Stimulated activated CD8-positive, alpha-beta memory T cell treated with anti-CD3 and anti-CD28 coated beads, Interleukin-4, amount 100 ng/mL, for 24 hours (primary cell): Measurements from ENCODE around the gene RAD51B.
"Not testable (repeated sequence)": the region's sequence is repeated elsewhere in the genome, so short reads cannot be mapped to it uniquely, and the experiment has no call there.

Source experiments
- DNase-seq: peaks from one replicate; pipeline ENCODE4 v3.0.0-alpha.2; 2020; ENCODE audit warnings: low read depth

Gene RAD51B

DNA sequence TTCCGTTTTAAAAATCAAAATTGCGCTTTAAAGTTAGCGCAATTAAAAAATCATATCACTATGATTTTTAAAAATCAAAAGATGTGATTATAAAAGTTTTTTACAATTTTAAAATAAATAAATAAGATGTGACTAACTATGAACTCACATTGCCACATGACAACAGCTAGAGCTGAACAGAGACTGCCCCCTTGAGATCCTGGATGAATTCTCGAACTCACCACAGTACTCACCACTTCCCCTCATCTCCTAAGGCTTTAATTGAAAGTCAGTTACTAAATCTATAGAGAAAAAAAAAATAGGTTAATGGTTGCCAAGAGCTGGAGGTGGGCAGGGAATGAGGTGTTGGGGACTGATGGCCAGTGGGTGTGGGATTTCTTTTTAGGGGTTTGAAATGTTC, 589.1 kb downstream of the RAD51B start:
- DNase-seq: no peak

DNA sequence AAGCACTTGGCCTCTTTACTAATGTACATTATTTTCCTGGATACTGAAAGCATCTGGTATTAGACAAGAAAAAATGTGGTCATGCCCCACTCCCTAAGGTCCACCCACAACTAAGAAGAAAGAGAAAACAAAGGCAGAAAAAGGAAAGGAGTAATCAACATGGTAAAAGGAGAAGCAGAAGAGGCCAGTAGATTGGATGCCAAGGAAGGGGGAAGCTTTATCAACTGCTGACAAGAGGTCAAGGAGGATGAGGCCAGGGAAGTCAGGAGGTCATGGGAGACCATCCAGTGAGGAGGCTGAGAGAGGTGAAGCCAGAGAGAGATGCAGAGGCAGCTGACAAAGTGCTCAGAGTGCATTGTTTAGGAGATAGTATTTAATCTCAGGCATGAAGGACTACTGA, 589.8 kb downstream of the RAD51B start:
- no peak for DNase-seq

DNA sequence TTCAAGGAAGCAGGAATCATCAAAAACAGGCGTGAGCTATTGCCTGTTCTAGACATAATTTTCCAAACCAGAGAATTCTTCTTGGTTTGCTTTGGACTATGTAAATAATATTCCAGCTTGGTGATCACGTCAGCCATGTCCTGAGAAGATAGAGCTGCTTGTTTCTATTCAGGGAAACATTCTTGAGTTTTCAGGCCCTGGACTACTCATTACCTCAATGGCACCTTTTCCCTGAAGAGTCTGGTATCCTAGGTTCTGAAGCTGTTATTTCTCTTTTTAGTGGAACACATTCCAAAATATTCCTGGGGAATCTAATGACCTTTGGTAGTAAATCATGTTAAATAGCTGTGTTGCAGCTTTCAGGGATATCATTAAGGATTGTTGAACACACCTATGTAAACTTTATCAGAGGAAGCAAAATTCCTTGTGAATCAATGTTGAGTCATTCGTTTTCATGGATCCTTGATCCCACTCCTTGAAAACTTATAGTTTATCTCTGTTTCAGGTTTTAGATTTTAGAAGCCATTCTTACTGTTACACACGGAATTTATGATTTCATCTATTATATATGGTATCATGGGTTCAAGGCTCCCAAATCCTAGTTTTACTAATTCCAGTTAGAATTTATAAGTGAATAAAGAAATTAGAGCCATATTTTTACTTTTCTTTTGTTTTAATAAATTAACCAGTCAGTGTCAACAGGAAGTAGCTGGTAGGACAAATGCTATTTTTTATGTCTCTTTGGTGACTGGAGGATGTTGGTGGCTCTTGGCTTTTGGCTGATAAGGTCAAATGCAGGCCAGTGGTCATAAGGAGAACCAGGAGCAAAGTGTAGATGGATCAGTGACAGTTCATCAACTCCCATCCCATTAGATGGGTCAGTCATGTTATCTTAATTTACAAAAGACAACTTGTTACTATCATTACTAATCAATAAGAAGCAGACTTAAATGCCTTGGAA, 593.2 kb downstream of the RAD51B start:
- DNase-seq: no peak

DNA sequence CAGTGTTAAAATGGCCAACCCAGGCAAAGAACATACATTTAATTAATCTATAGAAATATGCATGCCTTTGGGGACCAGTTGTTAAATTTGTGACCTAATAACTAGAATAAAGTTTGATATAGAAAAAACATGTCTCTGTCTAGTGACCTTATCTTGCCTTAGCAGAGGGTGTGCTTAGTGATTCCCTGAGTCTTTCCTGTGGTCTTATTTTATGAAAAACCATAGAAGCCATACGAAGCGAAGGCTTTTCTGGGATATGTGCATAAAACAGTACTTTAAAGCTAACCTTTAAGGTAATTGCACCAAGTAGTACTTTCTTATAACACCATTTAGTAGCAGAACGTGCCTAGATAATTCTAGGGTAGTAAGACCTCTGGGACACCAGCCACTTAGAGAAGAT, 593.9 kb downstream of the RAD51B start:
- DNase-seq: no peak

DNA sequence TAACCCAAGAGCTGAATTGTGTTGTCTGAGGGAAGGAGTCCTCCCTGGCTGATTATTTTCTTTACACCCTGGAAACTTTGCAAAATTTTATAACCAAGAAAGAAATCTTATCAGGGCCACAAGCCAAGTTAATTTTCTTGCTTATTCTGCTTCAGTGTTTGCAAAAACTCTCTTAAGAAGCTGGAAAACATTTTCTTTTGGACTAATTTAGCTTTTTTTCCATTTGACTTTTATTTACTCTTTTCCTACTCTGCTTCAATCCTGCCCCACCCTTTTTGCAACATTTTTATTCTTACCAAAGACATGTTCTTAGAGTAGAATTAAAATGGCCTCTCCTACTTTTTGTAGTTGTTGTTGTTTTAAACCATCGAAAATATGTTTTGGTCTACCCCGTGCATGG, 594.5 kb downstream of the RAD51B start:
- DNase-seq: no peak

DNA sequence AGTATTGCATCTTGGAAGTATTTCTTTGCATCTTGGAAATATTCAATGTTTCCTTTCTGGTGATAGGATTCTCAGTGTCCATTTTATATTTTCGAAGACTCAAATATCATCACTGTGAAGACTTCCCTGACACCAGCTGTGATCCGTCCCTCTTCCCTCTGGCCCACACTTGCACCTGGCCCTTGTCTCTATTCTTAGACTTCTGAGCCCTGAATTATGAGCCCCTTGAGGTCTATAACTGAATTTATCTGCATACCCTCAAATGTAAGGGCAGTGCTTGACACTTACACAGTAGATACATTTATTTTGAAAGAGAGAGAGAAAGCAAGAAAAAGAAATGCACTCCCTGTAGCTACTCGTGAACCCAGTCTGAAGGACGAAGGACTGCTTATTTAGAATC, 596.6 kb downstream of the RAD51B start:
- DNase-seq: no peak

DNA sequence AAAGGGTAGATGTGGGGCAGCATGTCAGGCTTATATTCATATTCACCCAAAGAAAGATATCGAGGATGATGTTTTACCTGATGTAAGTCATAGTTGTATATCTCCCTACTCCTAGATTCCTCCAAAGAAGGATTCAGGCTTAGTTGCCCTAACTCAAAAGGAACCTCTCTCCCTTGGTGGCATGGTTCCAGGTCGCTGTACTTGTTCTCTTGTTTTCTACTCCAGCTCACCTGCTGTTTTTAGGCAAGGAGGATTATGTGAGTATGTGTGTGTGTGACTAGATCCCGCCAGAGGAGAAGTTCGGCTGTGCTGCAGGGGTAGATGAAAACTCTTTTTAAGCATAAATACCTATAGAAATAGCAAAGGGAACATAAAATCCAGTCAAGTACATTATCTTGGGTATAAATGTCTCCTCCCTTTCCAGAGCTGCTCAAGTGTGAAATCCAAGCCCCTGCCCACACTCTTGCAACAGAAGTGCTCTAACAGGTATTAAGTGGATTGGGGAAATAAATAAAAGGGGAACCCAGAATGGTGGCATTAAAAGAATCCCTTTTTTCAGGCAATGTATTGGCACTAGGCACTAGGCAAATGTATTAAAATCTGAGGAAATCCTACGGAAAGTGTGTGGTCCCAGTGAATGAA, 597.6 kb downstream of the RAD51B start:
- no peak for DNase-seq

DNA sequence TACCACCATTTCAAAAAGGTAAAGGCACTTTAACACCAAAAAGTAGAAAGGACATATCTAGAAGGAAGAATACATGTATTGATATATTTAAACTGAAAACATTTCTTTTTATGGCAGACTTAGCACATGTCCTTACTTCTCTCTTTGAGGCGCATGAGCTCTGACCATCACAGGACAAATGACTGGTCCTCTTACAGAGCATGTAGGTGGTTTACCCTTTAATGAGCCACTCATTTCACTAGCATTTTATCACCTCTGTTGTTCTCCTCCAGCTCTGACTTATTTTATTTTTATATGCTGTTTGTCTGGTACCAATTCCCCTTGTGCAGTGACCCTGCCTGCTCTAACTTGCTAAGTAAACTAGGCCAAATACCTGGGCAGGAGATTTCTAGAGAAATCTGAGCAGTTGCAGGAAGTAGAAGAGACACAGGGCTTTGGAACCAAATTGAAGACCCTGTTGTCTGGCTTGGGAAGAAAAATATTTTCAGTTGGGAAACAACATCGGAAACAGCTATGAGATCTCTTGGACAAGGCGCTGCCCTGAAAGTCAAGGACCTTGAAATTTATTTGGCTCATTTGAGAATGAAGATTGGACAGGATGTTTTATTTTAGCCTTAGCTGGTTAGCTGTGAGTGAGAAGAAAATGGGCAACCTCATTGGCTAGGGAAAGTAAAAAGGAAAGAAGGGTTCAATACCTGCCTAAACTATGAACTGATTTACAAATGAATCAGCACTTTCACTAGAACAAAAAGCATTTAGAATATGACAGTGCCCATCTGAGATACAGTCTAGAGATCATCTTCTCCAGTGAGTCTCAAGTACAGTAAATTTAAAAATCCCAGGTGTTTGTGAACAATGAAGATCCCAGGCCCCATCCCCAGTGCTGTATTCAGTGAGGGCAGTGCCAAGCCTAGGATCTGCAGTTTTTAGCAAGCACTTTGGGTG, 598.9 kb downstream of the RAD51B start:
- no peak for DNase-seq

DNA sequence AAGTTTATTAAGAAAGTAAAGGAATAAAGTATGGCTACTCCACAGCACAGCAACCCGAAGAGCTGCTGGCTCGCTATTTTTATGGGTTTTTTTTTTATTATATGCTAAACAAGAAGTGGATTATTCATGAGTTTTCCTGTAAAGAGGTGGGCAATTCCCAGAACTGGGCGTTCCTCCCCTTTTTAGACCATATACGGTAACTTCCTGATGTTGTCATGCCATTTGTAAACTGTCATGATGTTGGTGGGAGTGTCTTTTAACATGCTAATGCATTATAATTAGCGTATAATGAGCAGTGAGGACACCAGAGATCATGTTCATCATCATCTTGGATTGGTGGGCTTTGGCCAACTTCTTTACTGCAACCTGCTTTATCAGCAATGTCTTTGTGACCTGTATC, 600.8 kb downstream of the RAD51B start:
- no peak for DNase-seq

DNA sequence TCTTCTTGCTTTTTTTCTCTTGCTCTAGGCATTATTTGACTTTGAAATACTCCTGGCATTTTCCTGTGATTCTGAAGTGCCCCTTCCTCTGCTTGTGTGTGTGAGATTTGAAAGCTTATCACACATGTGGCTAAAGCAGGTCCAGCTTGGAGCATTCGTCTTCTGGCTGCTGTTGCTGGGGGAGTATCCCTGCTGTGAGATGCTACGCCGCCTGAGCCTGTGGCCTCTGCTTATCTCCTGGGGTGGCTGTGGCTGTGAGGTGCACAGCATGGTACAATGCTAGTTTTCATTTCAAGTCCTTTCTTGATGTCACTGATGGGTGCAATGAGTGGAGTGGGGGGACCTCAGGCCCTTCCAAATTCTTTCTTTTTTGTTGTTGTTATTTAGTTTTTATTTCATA, 601.5 kb downstream of the RAD51B start:
- DNase-seq: no peak

DNA sequence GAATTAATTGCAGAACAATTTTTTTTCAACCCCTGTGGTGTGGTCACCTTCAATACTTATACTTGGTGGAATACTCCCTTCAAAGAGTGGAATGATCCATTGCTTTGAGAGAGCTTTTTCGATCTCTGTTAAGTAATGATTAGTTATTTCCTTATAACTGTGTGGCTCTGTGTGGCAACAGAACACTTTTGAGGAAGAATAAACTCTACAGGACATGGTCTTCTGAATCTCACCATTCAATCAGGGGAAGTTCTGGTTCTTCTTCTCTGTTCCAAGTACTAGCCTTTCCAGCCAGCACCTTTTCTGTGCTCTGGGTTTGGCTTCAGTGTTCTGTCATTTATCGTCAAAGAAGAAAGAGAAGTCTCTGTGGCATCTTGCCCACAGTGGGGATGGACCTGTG, 604.1 kb downstream of the RAD51B start:
- DNase-seq: no peak

DNA sequence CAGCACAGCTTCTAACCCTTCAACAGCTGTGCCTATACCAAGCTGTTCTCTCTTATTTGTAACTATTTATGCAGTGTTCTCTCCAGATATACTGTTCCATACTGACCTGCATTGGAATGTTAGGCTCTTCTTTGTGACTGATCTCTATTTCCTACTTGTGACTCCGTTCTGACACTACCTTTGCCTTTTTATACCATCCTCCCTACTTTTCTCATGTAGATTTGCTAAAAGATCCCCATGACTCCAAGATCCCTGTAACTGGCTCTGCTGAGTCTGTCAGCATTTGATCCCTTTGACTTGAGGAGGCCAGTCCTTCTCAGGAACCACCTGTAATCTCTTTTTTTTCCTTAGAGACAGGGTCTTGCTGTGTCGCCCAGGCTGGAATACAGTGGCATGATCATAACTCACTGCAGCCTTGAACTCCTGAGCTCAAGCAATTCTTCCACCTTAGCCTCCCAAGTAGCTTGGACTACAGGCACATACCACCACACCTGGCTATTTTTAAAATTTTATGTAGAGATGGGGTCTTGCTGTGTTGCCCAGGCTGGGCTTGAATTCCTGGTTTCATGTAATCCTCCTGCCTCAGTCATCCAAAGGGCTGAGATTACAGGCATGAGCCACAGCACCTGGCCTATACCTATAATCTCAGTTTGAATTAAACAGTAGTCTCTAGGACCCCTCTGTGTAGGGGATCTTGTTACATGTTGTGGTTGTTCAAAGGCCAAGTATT, 605.0 kb downstream of the RAD51B start:
- DNase-seq: no peak

DNA sequence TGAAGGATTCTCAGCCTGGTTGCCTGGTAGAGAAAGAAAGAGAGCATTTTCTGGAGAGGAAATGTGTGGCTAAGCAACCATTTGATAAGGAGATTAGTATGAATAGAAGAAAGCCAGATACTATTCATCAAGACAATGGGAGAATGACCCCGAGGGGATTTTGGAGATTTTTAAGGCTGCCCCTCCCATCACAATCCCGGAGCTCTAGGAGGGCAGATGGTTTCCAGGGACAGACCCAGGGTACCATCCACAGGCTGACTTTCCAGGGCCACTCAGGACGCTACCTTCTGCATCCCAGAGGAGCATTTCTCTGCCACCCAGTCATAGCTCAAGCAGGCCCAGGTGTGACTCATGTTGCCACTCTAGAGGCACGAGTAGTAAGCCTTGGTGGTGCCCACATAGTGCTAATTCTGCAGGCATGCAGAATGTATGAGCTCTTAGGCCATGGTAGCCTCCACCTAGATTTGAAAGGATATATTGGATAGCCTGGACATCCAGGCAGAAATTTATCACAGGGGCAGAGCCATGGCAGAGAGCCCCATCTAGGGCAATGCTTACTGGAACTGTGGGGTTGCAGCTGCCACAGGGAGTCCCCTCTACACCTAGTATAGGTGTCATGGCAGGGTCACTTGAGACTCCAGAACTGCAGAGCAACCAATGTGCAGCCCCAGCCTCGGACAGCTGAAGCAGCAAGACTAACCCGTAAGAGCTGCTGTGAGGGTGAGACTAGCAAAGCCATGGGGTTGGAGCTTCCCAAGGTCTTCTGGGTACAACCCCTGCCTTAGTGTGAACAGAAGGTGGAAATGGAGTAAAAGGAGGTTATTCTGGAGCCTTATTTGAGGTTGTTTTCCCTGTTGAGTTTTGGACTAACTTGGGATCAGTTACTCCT, 607.3 kb downstream of the RAD51B start:
- no peak for DNase-seq

DNA sequence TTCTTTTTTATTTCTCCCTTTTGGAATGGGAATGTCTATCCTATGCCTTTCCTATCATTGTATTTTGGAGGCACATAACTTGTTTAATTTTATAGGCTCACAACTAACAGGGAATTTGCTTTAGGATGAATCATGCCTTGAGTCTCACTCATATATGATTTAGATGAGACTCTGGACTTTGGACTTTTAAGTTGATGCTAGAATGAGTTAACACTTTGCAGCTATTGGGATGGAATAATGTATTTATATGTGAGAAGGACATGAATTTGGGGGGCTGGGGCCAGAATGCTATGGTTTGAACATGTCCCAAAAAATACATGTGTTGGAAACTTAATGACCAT, 607.9 kb downstream of the RAD51B start:
- no peak for DNase-seq

DNA sequence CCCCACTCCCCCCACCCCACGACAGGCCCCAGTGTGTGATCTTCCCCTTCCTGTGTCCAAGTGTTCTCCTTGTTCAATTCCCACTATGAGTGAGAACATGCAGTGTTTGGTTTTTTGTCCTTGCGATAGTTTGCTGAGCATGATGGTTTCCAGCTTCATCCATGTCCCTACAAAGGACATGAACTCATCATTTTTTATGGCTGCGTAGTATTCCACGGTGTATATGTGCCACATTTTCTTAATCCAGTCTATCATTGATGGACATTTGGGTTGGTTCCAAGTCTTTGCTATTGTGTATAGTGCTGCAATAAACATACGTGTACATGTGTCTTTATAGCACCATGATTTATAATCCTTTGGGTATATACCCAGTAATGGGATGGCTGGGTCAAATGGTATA, 609.3 kb downstream of the RAD51B start:
- DNase-seq: not testable (repeated sequence)

DNA sequence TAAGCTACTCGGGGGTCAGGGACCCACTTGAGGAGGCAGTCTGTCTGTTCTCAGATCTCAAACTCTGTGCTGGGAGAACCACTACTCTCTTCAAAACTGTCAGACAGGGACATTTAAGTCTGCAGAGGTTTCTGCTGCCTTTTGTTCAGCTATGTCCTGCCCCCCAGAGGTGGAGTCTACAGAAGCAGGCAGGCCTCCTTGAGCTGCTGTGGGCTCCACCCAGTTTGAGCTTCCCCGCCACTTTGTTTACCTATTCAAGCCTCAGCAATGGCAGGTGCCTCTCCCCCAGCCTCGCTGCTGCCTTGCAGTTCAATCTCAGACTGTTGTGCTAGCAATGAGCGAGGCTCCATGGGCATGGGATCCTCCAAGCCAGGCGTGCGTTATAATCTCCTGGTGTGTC, 614.6 kb downstream of the RAD51B start:
- not testable (repeated sequence) for DNase-seq

DNA sequence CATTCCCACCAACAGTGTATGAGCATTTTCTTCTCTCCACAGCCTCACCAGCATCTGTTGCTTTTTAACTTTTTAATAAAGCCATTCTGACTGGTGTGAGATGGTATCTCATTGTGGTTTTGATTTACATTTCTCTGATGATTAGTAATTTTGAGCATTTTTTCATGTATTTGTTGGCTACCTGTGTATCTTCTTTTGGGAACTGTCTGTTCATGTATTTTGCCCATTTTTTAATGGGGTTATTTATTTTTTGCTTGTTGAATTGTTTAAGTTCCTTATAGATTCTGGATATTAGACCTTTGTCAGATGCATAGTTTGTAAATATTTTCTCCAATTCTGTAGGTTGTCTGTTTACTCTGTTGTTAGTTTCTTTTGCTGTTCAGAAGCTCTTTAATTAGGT, 616.1 kb downstream of the RAD51B start:
- DNase-seq: not testable (repeated sequence)

DNA sequence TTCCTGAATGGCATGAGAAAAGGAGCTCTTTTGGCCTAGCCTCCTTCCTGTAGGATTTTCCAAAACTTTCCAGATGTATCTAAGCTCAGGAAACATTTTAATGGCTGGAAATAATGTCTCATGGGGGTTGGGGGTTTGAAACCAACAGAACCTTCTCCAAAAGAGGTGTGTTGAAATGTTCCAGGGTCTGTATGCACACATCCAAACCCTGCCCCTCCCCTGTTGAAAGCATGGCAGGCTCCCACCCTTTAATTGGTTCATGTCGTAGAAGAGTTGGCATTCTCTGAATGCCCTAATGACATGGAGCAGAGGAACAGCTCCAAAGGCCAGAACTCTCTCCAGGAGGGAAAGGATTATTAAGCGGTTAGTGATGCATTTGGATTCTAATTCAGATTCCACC, 620.1 kb downstream of the RAD51B start:
- DNase-seq: no peak

DNA sequence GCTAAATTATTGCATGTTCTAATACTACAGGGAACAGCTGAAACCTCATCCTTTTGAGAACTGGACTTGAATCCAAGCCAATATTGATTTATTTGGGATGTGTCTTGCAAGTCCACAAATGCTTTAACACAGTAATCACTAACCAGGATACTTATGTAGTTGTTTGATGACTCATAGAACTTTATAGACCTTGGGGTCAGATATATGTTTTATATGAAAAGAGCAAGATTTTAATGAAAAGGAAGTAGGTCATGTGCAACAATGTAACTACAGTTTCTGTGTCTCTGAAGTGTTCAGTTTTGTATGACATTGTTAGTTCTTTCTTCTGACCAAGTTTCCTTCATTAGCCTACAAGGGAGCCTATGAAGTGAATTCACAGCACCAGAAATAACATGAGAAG, 621.2 kb downstream of the RAD51B start:
- no peak for DNase-seq

DNA sequence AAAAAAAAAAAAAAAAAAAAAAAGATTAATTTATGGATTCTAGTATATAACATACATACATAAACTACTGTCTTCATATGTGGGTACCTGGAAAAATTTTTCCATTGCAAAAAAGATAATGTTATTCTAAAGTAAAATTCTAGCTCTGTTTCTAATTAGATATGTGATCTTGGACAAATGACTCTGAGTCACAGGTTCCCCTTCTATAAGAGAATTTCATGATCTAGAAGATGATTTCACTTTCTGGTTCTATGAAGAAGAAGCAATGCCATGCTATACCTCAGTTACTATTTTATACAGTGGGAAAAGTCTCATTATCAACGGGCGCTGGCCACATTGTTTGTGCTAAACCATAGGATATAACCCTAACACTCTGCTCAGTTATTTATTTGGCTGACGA, 622.0 kb downstream of the RAD51B start:
- DNase-seq: no peak
